ENCODE results near the gene RNF13.
"Not testable (repeated sequence)": the region's sequence is repeated elsewhere in the genome, so short reads cannot be mapped to it uniquely, and the experiment has no call there.

Gene RNF13

GRCh38 chr3:149898771-149899170 is 85.8 kb downstream of the RNF13 start:
- no peak for DNase-seq (ENCODE audit: low spot score)

GRCh38 chr3:149900322-149900721 is 87.3 kb downstream of the RNF13 start:
- DNase-seq (ENCODE audit: low spot score) = no peak

GRCh38 chr3:149901770-149902169 is 88.8 kb downstream of the RNF13 start:
- no peak for DNase-seq (ENCODE audit: low spot score)

GRCh38 chr3:149902498-149903139 is 89.6 kb downstream of the RNF13 start:
- no peak for DNase-seq (ENCODE audit: low spot score)

GRCh38 chr3:149906036-149906435 is 93.0 kb downstream of the RNF13 start:
- DNase-seq (ENCODE audit: low spot score) = no peak

- no peak for DNase-seq (ENCODE audit: low spot score)
Observed at GRCh38 chr3:149908424-149908957, 95.5 kb downstream of the RNF13 start.

GRCh38 chr3:149909923-149910322 is 96.9 kb downstream of the RNF13 start:
- no peak for DNase-seq (ENCODE audit: low spot score)

- DNase-seq (ENCODE audit: low spot score) = no peak
Observed at GRCh38 chr3:149917124-149917667, 104.2 kb downstream of the RNF13 start.

- no peak for DNase-seq (ENCODE audit: low spot score)
Observed at GRCh38 chr3:149919509-149919908, 106.5 kb downstream of the RNF13 start.

- DNase-seq (ENCODE audit: low spot score) = no peak
Observed at GRCh38 chr3:149920119-149920518, 107.1 kb downstream of the RNF13 start.

GRCh38 chr3:149933008-149933407 is 120.0 kb downstream of the RNF13 start:
- no peak for DNase-seq (ENCODE audit: low spot score)

- DNase-seq (ENCODE audit: low spot score) = no peak
Observed at GRCh38 chr3:149933858-149934257, 120.8 kb downstream of the RNF13 start.

- no peak for DNase-seq (ENCODE audit: low spot score)
Observed at GRCh38 chr3:149934524-149934923, 121.5 kb downstream of the RNF13 start.

- DNase-seq (ENCODE audit: low spot score) = peak; percentile 30
Observed at GRCh38 chr3:149936812-149937230, 123.8 kb downstream of the RNF13 start.

- not testable (repeated sequence) for DNase-seq (ENCODE audit: low spot score)
Observed at GRCh38 chr3:149938392-149939055, 125.5 kb downstream of the RNF13 start.

GRCh38 chr3:149941186-149941585 is 128.2 kb downstream of the RNF13 start:
- DNase-seq (ENCODE audit: low spot score) = no peak

GRCh38 chr3:149941946-149942345 is 128.9 kb downstream of the RNF13 start:
- no peak for DNase-seq (ENCODE audit: low spot score)

- no peak for DNase-seq (ENCODE audit: low spot score)
Observed at GRCh38 chr3:149942409-149942808, 129.4 kb downstream of the RNF13 start.

- not testable (repeated sequence) for DNase-seq (ENCODE audit: low spot score)
Observed at GRCh38 chr3:149943966-149944365, 131.0 kb downstream of the RNF13 start.

GRCh38 chr3:149947231-149947630 is 134.2 kb downstream of the RNF13 start:
- no peak for DNase-seq (ENCODE audit: low spot score)

GRCh38 chr3:149949181-149949580 is 136.2 kb downstream of the RNF13 start:
- no peak for DNase-seq (ENCODE audit: low spot score)

GRCh38 chr3:149954812-149955211 is 141.8 kb downstream of the RNF13 start:
- DNase-seq (ENCODE audit: low spot score) = no peak

- DNase-seq (ENCODE audit: low spot score) = no peak
Observed at GRCh38 chr3:149955449-149955848, 142.4 kb downstream of the RNF13 start.
